ENCODE measurements around the gene AZU1.
"Not testable (repeated sequence)": the region's sequence is repeated elsewhere in the genome, so short reads cannot be mapped to it uniquely, and the experiment has no call there.

The AZU1 gene

GRCh38 chr19:810883-811489 is 16.7 kb upstream of the AZU1 start:
- no peak for DNase-seq

GRCh38 chr19:811506-812048 is 16.1 kb upstream of the AZU1 start:
- DNase-seq: no peak

- no peak for DNase-seq
These were observed 15.4 kb upstream of the AZU1 start for GRCh38 chr19:812049-812746.

- no peak for DNase-seq
These were observed 14.9 kb upstream of the AZU1 start for GRCh38 chr19:812747-813218.

- no peak for DNase-seq
These were observed 14.2 kb upstream of the AZU1 start for GRCh38 chr19:813219-814151.

GRCh38 chr19:814152-815078 is 13.2 kb upstream of the AZU1 start:
- DNase-seq: no peak

GRCh38 chr19:815079-815774 is 12.4 kb upstream of the AZU1 start:
- DNase-seq: no peak

- DNase-seq: no peak
These were observed 11.7 kb upstream of the AZU1 start for GRCh38 chr19:815775-816499.

- DNase-seq: no peak
These were observed 11.2 kb upstream of the AZU1 start for GRCh38 chr19:816500-816857.

GRCh38 chr19:820212-820611 is 7.4 kb upstream of the AZU1 start:
- not testable (repeated sequence) for DNase-seq

- DNase-seq: no peak
These were observed 6.3 kb upstream of the AZU1 start for GRCh38 chr19:821231-821824.

- no peak for DNase-seq
These were observed 5.7 kb upstream of the AZU1 start, which contains the start of gene PLPPR3 for GRCh38 chr19:821825-822503. TSS of gene PLPPR3 (minus strand) at chr19:821955. CDS start at chr19:821559, 396 bp downstream.

GRCh38 chr19:823565-824121 is 4.0 kb upstream of the AZU1 start:
- no peak for DNase-seq

GRCh38 chr19:824885-825284 is 2.8 kb upstream of the AZU1 start:
- no peak for DNase-seq

- no peak for DNase-seq
These were observed 1.6 kb upstream of the AZU1 start for GRCh38 chr19:825897-826644.

- DNase-seq: no peak
These were observed 325 bp upstream of the AZU1 start for GRCh38 chr19:827314-827709.

GRCh38 chr19:829129-829758 is 1.6 kb downstream of the AZU1 start:
- no peak for DNase-seq

Measured in activated gamma-delta T cell treated with Interleukin-2 at 50 U/mL for 16 hours (primary cell).